SU-DHL-6 (cell line): ENCODE results near the gene RBM44.

Source experiments
- H2AFZ ChIP-seq: fragments of 200-600 bp; sonication (generic); 2 replicates; pipeline ENCODE4 v1.6.1; 2014; ENCODE audit warnings: low read depth, mild to moderate bottlenecking, moderate library complexity, mixed read lengths, antibody characterized with exemption, low read length; ENCODE audit not compliant: severe bottlenecking
- H3F3A ChIP-seq: fragments of 200-600 bp; shearing (Covaris generic); 2 replicates; pipeline ENCODE4 v1.6.0; 2016; ENCODE audit warnings: antibody characterized with exemption, mild to moderate bottlenecking; ENCODE audit not compliant: insufficient read depth
- H3K27ac ChIP-seq: fragments of 200-600 bp; sonication (generic); 2 replicates; pipeline ENCODE4 v1.5.1; 2016; ENCODE audit warnings: low read depth, mild to moderate bottlenecking, low read length, moderate library complexity, mixed read lengths
- H3K27me3 ChIP-seq: fragments of 200-600 bp; sonication (generic), shearing (Covaris generic); 2 replicates; pipeline ENCODE4 v1.6.0; 2014; ENCODE audit warnings: mild to moderate bottlenecking, low read length
- H3K36me3 ChIP-seq: fragments of 200-600 bp; sonication (generic); 2 replicates; pipeline ENCODE4 v1.6.1; 2014; ENCODE audit warnings: mild to moderate bottlenecking, low read length, mixed read lengths
- H3K4me2 ChIP-seq: fragments of 300-600, 200-600 bp; shearing (Covaris generic), sonication (generic); 2 replicates; pipeline ENCODE4 v1.6.0; 2014; ENCODE audit warnings: low read length, low read depth, mild to moderate bottlenecking; ENCODE audit not compliant: poor library complexity, severe bottlenecking
- H3K4me3 ChIP-seq: fragments of 200-600 bp; sonication (generic); 2 replicates; pipeline ENCODE4 v1.5.1; 2014; ENCODE audit warnings: antibody characterized with exemption, low read length, mild to moderate bottlenecking, mixed read lengths; ENCODE audit not compliant: insufficient read depth, poor library complexity, severe bottlenecking
- H3K79me2 ChIP-seq: fragments of 200-600 bp; sonication (generic); 2 replicates; pipeline ENCODE4 v1.6.1; 2014; ENCODE audit warnings: mild to moderate bottlenecking, low read length, moderate library complexity; ENCODE audit not compliant: insufficient read depth
- H3K9ac ChIP-seq: fragments of 200-600 bp; sonication (generic); 2 replicates; pipeline ENCODE4 v1.7.0; 2014; ENCODE audit warnings: mild to moderate bottlenecking, low read length
- H3K9me2 ChIP-seq: fragments of 200-600 bp; sonication (generic); replicated peaks from 2 replicates; pipeline ENCODE4 v1.6.1; 2014; ENCODE audit warnings: low read length; ENCODE audit not compliant: insufficient read depth
- H3K9me3 ChIP-seq: fragments of 200-600 bp; sonication (generic); 2 replicates; pipeline ENCODE4 v1.6.1; 2014; ENCODE audit warnings: low read length, mixed read lengths; ENCODE audit not compliant: insufficient read depth
- H4K20me1 ChIP-seq: fragments of 200-600 bp; sonication (generic); 2 replicates; pipeline ENCODE4 v1.6.1; 2014; ENCODE audit warnings: low read depth, mild to moderate bottlenecking, antibody characterized with exemption, low read length, moderate library complexity, mixed read lengths
- EZH2phosphoT487 ChIP-seq: fragments of 200-600 bp; sonication (generic), shearing (Covaris generic); conservative IDR thresholded peaks from 2 replicates; pipeline ENCODE4 v1.6.1; 2018; ENCODE audit warnings: mild to moderate bottlenecking, antibody characterized with exemption, low read length, moderate library complexity, mixed read lengths
- TF ChIP-seq, protein P1 (sequence below): fragments of 200-600 bp; sonication (generic); IDR thresholded peaks from one replicate; pipeline ENCODE4 v1.5.1; 2017; ENCODE audit warnings: antibody characterized with exemption, mild to moderate bottlenecking, low read length, moderate library complexity; ENCODE audit not compliant: insufficient read depth, poor library complexity, severe bottlenecking

RBM44 gene

DNA sequence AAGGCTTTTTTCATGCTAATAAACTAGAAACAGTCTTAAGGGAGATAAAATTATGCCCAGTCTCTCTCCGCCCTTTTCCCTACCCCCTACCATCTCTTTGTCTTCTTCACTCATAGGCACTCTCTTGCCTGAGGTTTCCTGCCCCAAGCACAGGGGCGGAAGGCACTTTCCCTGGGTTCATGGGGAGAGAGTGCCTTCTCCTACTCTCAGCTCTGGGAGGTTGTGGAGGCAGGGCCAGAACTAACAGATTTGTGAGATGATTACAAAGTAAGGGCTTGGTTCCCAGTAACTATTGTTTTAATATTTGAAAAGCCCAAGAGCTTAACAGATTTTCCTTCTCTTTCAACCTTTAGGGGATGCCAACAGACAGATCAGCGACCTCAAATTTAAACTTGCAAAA is 26.1 kb upstream of the RBM44 start:
- Histone ChIP-seq H3K36me3 (no peaks in the 10 kb centered on the region), H3K4me2 (no peak overlapping the region), H3F3A (no peaks in the 10 kb centered on the region), H3K79me2 (no peaks in the 10 kb centered on the region), H2AFZ (no peak overlapping the region), H4K20me1 (no peaks in the 10 kb centered on the region), H3K9me2 (no peaks in the 10 kb centered on the region), H3K27ac (no peak overlapping the region), H3K9me3 (no peaks in the 10 kb centered on the region), H3K27me3 (no peaks in the 10 kb centered on the region), H3K9ac (no peak overlapping the region), H3K4me3 (no peak overlapping the region)
- TF ChIP-seq, protein P1, sequence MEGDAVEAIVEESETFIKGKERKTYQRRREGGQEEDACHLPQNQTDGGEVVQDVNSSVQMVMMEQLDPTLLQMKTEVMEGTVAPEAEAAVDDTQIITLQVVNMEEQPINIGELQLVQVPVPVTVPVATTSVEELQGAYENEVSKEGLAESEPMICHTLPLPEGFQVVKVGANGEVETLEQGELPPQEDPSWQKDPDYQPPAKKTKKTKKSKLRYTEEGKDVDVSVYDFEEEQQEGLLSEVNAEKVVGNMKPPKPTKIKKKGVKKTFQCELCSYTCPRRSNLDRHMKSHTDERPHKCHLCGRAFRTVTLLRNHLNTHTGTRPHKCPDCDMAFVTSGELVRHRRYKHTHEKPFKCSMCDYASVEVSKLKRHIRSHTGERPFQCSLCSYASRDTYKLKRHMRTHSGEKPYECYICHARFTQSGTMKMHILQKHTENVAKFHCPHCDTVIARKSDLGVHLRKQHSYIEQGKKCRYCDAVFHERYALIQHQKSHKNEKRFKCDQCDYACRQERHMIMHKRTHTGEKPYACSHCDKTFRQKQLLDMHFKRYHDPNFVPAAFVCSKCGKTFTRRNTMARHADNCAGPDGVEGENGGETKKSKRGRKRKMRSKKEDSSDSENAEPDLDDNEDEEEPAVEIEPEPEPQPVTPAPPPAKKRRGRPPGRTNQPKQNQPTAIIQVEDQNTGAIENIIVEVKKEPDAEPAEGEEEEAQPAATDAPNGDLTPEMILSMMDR = no peak
- TF ChIP-seq EZH2phosphoT487 = no peak

DNA sequence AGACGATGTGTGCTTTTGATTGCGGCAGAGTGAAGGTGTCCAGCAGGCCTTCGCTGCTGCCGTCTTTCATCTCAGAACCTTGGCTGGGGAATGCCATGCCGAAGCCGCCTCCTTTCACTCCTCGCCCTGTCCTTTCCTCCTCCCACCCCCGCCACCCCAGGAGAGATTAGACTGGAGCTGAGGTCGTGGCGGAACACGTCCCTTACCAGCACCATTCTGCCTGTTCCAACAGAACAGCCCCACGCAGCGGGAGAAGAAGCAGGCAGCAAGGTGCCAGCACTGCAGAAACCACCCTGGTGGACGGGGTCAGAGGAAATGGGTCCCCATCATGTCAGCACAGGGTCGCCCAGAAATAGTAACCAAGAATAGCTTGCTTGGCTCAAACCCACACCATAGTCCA is 24.8 kb upstream of the RBM44 start:
- H3K4me2 ChIP-seq = no peak overlapping the region
- no peaks in the 10 kb centered on the region for H3K9me2 ChIP-seq
- no peaks in the 10 kb centered on the region for H3K27me3 ChIP-seq
- H3F3A ChIP-seq = no peaks in the 10 kb centered on the region
- no peak overlapping the region for H3K9ac ChIP-seq
- H4K20me1 ChIP-seq = no peaks in the 10 kb centered on the region
- no peak overlapping the region for H3K4me3 ChIP-seq
- H3K79me2 ChIP-seq = no peaks in the 10 kb centered on the region
- TF ChIP-seq EZH2phosphoT487 = no peak
- TF ChIP-seq, protein P1 = no peak
- H2AFZ ChIP-seq = no peak overlapping the region
- H3K27ac ChIP-seq = no peak overlapping the region
- H3K36me3 ChIP-seq = no peaks in the 10 kb centered on the region
- H3K9me3 ChIP-seq = no peaks in the 10 kb centered on the region

DNA sequence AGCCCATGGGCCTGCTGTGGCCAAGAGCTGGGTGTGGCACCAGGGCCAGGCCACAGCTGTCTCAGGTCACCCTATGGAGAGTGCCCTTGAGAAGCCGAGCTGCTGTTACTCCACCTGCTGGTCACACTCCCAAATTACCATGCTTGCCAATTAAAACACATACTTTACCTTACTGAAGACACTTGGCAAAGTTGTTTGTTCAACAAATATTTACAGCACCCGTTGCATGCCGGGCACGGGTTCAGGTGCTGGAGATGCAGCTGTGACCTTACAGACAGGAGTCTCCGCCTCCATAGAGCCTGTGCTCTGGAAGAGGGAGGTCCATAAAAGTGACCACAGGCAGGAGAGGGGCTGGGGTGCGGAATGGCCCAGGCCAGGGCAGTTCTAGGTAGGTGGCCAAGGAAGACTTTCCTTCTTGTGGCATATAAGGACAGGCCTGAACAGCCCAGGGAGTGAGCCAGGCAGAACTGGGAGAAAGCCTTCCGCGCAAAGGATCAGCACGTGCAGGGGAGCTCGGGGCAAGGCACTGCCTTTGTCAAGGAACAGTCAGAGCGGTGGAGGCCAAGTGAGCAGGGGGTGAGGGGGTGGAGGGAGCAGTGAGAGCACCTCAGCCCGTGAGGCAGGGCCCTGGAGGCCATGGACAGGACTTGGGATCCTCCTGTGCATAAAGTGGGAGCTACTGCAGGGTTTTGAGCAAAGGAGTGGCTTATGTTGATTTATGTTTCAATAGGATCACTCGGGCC is 23.6 kb upstream of the RBM44 start:
- Histone ChIP-seq H3K27me3 (no peaks in the 10 kb centered on the region), H3K4me3 (no peak overlapping the region), H3K9me3 (no peaks in the 10 kb centered on the region), H3K36me3 (no peaks in the 10 kb centered on the region), H3K9ac (no peak overlapping the region), H3K27ac (no peak overlapping the region), H4K20me1 (no peaks in the 10 kb centered on the region), H3K79me2 (no peaks in the 10 kb centered on the region), H3K4me2 (no peak overlapping the region), H3F3A (no peaks in the 10 kb centered on the region), H2AFZ (no peak overlapping the region), H3K9me2 (no peaks in the 10 kb centered on the region)
- TF ChIP-seq EZH2phosphoT487 = no peak
- TF ChIP-seq, protein P1 = peak; percentile 54
